Activated CD4-positive, alpha-beta T cell treated with anti-CD3 and anti-CD28 coated beads for 48 hours (primary cell): ENCODE results near the gene AP3B1.

ENCODE experiments used
- DNase-seq: peaks from one replicate; pipeline ENCODE4 v3.0.0-alpha.2; 2020

AP3B1 gene

GRCh38 chr5:77995793-77996409 lies 298.6 kb downstream of the AP3B1 start:
- DNase-seq: no peak

GRCh38 chr5:77994943-77995342 lies 299.6 kb downstream of the AP3B1 start:
- no peak for DNase-seq

GRCh38 chr5:77993855-77994318 lies 300.6 kb downstream of the AP3B1 start:
- no peak for DNase-seq

- no peak for DNase-seq
Observed at GRCh38 chr5:77993141-77993854, 301.2 kb downstream of the AP3B1 start.

GRCh38 chr5:77991084-77991483 lies 303.4 kb downstream of the AP3B1 start:
- no peak for DNase-seq

GRCh38 chr5:77990020-77990419 lies 304.5 kb downstream of the AP3B1 start:
- no peak for DNase-seq

GRCh38 chr5:77987988-77988387 lies 306.5 kb downstream of the AP3B1 start:
- DNase-seq: no peak

GRCh38 chr5:77987331-77987730 lies 307.2 kb downstream of the AP3B1 start:
- no peak for DNase-seq

- no peak for DNase-seq
Observed at GRCh38 chr5:77986261-77986660, 308.2 kb downstream of the AP3B1 start.

GRCh38 chr5:77985247-77985646 lies 309.3 kb downstream of the AP3B1 start:
- no peak for DNase-seq

GRCh38 chr5:77984587-77984986 lies 309.9 kb downstream of the AP3B1 start:
- no peak for DNase-seq

GRCh38 chr5:77983482-77984199 lies 310.9 kb downstream of the AP3B1 start:
- DNase-seq: no peak

- no peak for DNase-seq
Observed at GRCh38 chr5:77981820-77982219, 312.7 kb downstream of the AP3B1 start.

- DNase-seq: no peak
Observed at GRCh38 chr5:77974576-77974975, 319.9 kb downstream of the AP3B1 start.

GRCh38 chr5:77973253-77973609 lies 321.3 kb downstream of the AP3B1 start:
- no peak for DNase-seq

- DNase-seq: peak; percentile 33
Observed at GRCh38 chr5:77972469-77973252, 321.8 kb downstream of the AP3B1 start.

GRCh38 chr5:77971776-77972468 lies 322.6 kb downstream of the AP3B1 start:
- no peak for DNase-seq

GRCh38 chr5:77970891-77971290 lies 323.6 kb downstream of the AP3B1 start:
- DNase-seq: no peak

- DNase-seq: no peak
Observed at GRCh38 chr5:77963795-77964194, 330.7 kb downstream of the AP3B1 start.

GRCh38 chr5:77960863-77961396 lies 333.6 kb downstream of the AP3B1 start:
- no peak for DNase-seq

- no peak for DNase-seq
Observed at GRCh38 chr5:77960305-77960704, 334.2 kb downstream of the AP3B1 start.

- no peak for DNase-seq
Observed at GRCh38 chr5:77958642-77959330, 335.7 kb downstream of the AP3B1 start.
